HAP-1 (cell line): Measurements from ENCODE around the gene METTL4.

Experiments
- DNase-seq, 2 experiments: peaks; one replicate each; pipeline ENCODE4 v3.0.0-alpha.2; 2016 to 2020; ENCODE audit warnings: low spot score in 2 of 2
- H3K27me3 ChIP-seq: fragments of 250-450 bp; sonication (Bioruptor Pico); 2 replicates; pipeline ENCODE4 v1.5.1; 2020; ENCODE audit warnings: low read depth, mild to moderate bottlenecking, moderate library complexity
- H3K36me3 ChIP-seq: fragments of 250-450 bp; sonication (Bioruptor Pico); replicated peaks from 2 replicates; pipeline ENCODE4 v1.5.1; 2020; ENCODE audit warnings: mild to moderate bottlenecking
- H3K4me1 ChIP-seq: fragments of 250-450 bp; sonication (Bioruptor Pico); 2 replicates; pipeline ENCODE4 v1.5.1; 2020; ENCODE audit warnings: mild to moderate bottlenecking
- H3K4me3 ChIP-seq: fragments of 250-450 bp; sonication (Bioruptor Pico); 2 replicates; pipeline ENCODE4 v1.5.1; 2020; ENCODE audit warnings: mild to moderate bottlenecking, moderate library complexity
- H3K9me3 ChIP-seq: fragments of 250-450 bp; sonication (Bioruptor Pico); 2 replicates; pipeline ENCODE4 v1.5.1; 2020; ENCODE audit warnings: mild to moderate bottlenecking, moderate library complexity
- in situ Hi-C: fragments of 300-500 bp; cut with MboI; formaldehyde crosslinking; loops from 3 replicates; pipeline ENCODE4 v1.14.3; 2020; ENCODE audit warnings: low sequenced_read_pairs, inconsistent platforms, mixed read lengths

METTL4 gene

GRCh38 chr18:2571200-2572170 is at the start of gene METTL4, which contains the start of gene NDC80:
TSS of gene METTL4 (minus strand) at chr18:2571505. CDS start at chr18:2567216, 4,289 bp downstream.
TSS of gene NDC80 (plus strand) at chr18:2571557. CDS start at chr18:2572986, 1,429 bp downstream.
- Histone ChIP-seq H3K4me1 (peaks cover 29% of the 10 kb centered on the region), H3K4me3 (peak within 1 kb of the TSS; percentile 84)
- in situ Hi-C loops, result no loop called here

GRCh38 chr18:2618009-2618408 is 46.7 kb upstream of the METTL4 start:
- Histone ChIP-seq H3K4me3 (no peak overlapping the region), H3K36me3 (peaks cover 41% of the 10 kb centered on the region), H3K4me1 (peaks cover 9% of the 10 kb centered on the region), H3K9me3 (no peaks in the 10 kb centered on the region), H3K27me3 (no peaks in the 10 kb centered on the region)
- in situ Hi-C loops, result no loop called here
- peak in 1 of 2 experiments; percentile 55 for DNase-seq

More at GRCh38 chr18:2571200-2572170, at the start of gene METTL4, which contains the start of gene NDC80:
- Histone ChIP-seq H3K27me3 (no peaks in the 10 kb centered on the region), H3K9me3 (no peaks in the 10 kb centered on the region), H3K36me3 (peaks cover 33% of the 10 kb centered on the region)
- peak; percentile 83 to 89 for DNase-seq

GRCh38 chr18:2617401-2617998 is 46.2 kb upstream of the METTL4 start:
- in situ Hi-C loops, result no loop called here
- no peak for DNase-seq
- Histone ChIP-seq H3K9me3 (no peaks in the 10 kb centered on the region), H3K4me1 (peaks cover 9% of the 10 kb centered on the region), H3K27me3 (no peaks in the 10 kb centered on the region), H3K36me3 (peaks cover 46% of the 10 kb centered on the region), H3K4me3 (no peak overlapping the region)

- Histone ChIP-seq H3K36me3 (peaks cover 89% of the 10 kb centered on the region), H3K4me1 (peaks cover 10% of the 10 kb centered on the region), H3K9me3 (no peaks in the 10 kb centered on the region), H3K27me3 (no peaks in the 10 kb centered on the region), H3K4me3 (no peak overlapping the region)
- in situ Hi-C loops, result no loop called here
- no peak for DNase-seq
Measured at GRCh38 chr18:2612996-2613395, 41.7 kb upstream of the METTL4 start.

GRCh38 chr18:2610549-2610948 is 39.2 kb upstream of the METTL4 start:
- H3K4me1 ChIP-seq, result 0 out of 2 replicates have a peak, but pooled peaks cover 2% of the 10 kb centered on the region
- no peak for DNase-seq
- H3K27me3 ChIP-seq, result no peaks in the 10 kb centered on the region
- in situ Hi-C loops, result no loop called here
- H3K36me3 ChIP-seq, result peaks cover 91% of the 10 kb centered on the region
- H3K9me3 ChIP-seq, result no peaks in the 10 kb centered on the region
- H3K4me3 ChIP-seq, result no peak overlapping the region

GRCh38 chr18:2609604-2610003 is 38.3 kb upstream of the METTL4 start:
- in situ Hi-C loops, result no loop called here
- Histone ChIP-seq H3K4me3 (no peak overlapping the region), H3K4me1 (0 out of 2 replicates have a peak, but pooled peaks cover 2% of the 10 kb centered on the region), H3K9me3 (no peaks in the 10 kb centered on the region), H3K27me3 (no peaks in the 10 kb centered on the region), H3K36me3 (peaks cover 91% of the 10 kb centered on the region)
- no peak for DNase-seq

- no peak for DNase-seq
- in situ Hi-C loops, result no loop called here
- Histone ChIP-seq H3K9me3 (no peaks in the 10 kb centered on the region), H3K4me1 (0 out of 2 replicates have a peak, but pooled peaks cover 2% of the 10 kb centered on the region), H3K27me3 (no peaks in the 10 kb centered on the region), H3K36me3 (peaks cover 94% of the 10 kb centered on the region), H3K4me3 (no peak overlapping the region)
Measured at GRCh38 chr18:2606335-2606734, 35.0 kb upstream of the METTL4 start.

- H3K4me3 ChIP-seq, result no peak overlapping the region
- DNase-seq, result no peak
- no peaks in the 10 kb centered on the region for H3K4me1 ChIP-seq
- in situ Hi-C loops, result no loop called here
- no peaks in the 10 kb centered on the region for H3K27me3 ChIP-seq
- no peaks in the 10 kb centered on the region for H3K9me3 ChIP-seq
- peaks cover 96% of the 10 kb centered on the region for H3K36me3 ChIP-seq
Measured at GRCh38 chr18:2602844-2603243, 31.5 kb upstream of the METTL4 start.

GRCh38 chr18:2597639-2598038 is 26.3 kb upstream of the METTL4 start:
- Histone ChIP-seq H3K4me3 (no peak overlapping the region), H3K36me3 (peaks cover 92% of the 10 kb centered on the region), H3K9me3 (no peaks in the 10 kb centered on the region), H3K4me1 (no peaks in the 10 kb centered on the region), H3K27me3 (no peaks in the 10 kb centered on the region)
- in situ Hi-C loops, result no loop called here
- no peak for DNase-seq

GRCh38 chr18:2590303-2590702 is 19.0 kb upstream of the METTL4 start:
- no peaks in the 10 kb centered on the region; the same call in 1 of the 2 replicates for H3K4me1 ChIP-seq

GRCh38 chr18:2589345-2590068 is 18.2 kb upstream of the METTL4 start:
- Histone ChIP-seq H3K9me3 (no peaks in the 10 kb centered on the region), H3K4me3 (no peak overlapping the region), H3K36me3 (peaks cover 100% of the 10 kb centered on the region), H3K4me1 (no peaks in the 10 kb centered on the region; the same call in 1 of the 2 replicates), H3K27me3 (no peaks in the 10 kb centered on the region)
- DNase-seq, result no peak
- in situ Hi-C loops, result no loop called here

More at GRCh38 chr18:2590303-2590702, 19.0 kb upstream of the METTL4 start:
- Histone ChIP-seq H3K36me3 (peaks cover 99% of the 10 kb centered on the region), H3K4me3 (no peak overlapping the region), H3K9me3 (no peaks in the 10 kb centered on the region), H3K27me3 (no peaks in the 10 kb centered on the region)
- in situ Hi-C loops, result no loop called here
- DNase-seq, result no peak

- no peaks in the 10 kb centered on the region for H3K9me3 ChIP-seq
- H3K4me3 ChIP-seq, result no peak overlapping the region
- peaks cover 98% of the 10 kb centered on the region for H3K36me3 ChIP-seq
- in situ Hi-C loops, result no loop called here
- H3K4me1 ChIP-seq, result no peaks in the 10 kb centered on the region; the same call in 1 of the 2 replicates
- H3K27me3 ChIP-seq, result no peaks in the 10 kb centered on the region
- DNase-seq, result no peak
Measured at GRCh38 chr18:2588666-2589344, 17.5 kb upstream of the METTL4 start.

GRCh38 chr18:2587788-2588187 is 16.5 kb upstream of the METTL4 start:
- Histone ChIP-seq H3K27me3 (no peaks in the 10 kb centered on the region), H3K9me3 (no peaks in the 10 kb centered on the region), H3K4me3 (no peak overlapping the region), H3K4me1 (no peaks in the 10 kb centered on the region; the same call in 1 of the 2 replicates), H3K36me3 (peaks cover 96% of the 10 kb centered on the region)
- in situ Hi-C loops, result no loop called here
- no peak for DNase-seq
